ENCODE measurements around the gene ETV7. TPM values are rescaled to one million over a fixed set of nuclear protein-coding genes. Genes with fewer than 3 reads are reported as not detected.

The ETV7 gene
- total RNA-seq, 4 donors from 2014 or later: 3.3 to 12.1 (median 9.9) TPM

DNA sequence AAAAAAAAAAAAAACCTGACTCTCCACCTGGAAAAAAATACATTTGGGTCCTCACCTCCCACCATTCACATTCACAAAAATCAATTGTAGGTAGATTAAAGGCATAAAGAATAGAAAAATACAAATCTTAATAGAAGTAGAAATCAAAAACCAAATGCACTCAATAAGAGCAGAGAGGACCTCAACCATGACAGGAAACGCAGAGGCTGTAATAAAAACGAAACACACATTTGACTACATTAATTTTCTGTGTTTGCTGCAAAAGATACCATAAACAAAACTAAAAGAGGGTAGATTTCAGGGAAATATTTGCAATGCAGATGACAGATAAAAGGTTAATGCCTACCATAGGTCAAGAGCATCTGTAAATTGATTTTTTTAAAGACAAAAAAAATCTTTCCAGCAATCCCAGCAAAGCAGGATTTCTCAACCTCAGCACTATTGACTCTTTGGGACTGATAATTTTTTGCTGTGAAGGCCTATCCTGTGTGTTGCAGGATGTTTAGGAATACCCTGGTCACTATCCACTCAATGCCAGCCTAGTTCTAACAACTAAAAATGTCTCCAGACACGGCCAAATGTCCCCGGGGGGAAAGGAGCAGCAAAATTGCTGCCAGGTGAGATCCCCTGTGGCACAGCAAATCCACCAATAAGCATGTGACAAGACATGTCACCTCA, 9.1 kb downstream of the ETV7 start:
- DNase-seq: no peak
- Histone ChIP-seq H3K36me3 (no peaks in the 10 kb centered on the region), H3K4me1 (no peaks in the 10 kb centered on the region), H3K27me3 (no peaks in the 10 kb centered on the region), H3K27ac (no peak overlapping the region), H3K9me3 (no peaks in the 10 kb centered on the region), H3K4me3 (no peak overlapping the region)
- TF ChIP-seq, protein P1, sequence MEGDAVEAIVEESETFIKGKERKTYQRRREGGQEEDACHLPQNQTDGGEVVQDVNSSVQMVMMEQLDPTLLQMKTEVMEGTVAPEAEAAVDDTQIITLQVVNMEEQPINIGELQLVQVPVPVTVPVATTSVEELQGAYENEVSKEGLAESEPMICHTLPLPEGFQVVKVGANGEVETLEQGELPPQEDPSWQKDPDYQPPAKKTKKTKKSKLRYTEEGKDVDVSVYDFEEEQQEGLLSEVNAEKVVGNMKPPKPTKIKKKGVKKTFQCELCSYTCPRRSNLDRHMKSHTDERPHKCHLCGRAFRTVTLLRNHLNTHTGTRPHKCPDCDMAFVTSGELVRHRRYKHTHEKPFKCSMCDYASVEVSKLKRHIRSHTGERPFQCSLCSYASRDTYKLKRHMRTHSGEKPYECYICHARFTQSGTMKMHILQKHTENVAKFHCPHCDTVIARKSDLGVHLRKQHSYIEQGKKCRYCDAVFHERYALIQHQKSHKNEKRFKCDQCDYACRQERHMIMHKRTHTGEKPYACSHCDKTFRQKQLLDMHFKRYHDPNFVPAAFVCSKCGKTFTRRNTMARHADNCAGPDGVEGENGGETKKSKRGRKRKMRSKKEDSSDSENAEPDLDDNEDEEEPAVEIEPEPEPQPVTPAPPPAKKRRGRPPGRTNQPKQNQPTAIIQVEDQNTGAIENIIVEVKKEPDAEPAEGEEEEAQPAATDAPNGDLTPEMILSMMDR (IDR thresholded peaks at IDR 0.05): no peak
- TF ChIP-seq POLR2A (IDR thresholded peaks at IDR 0.05): no peak

DNA sequence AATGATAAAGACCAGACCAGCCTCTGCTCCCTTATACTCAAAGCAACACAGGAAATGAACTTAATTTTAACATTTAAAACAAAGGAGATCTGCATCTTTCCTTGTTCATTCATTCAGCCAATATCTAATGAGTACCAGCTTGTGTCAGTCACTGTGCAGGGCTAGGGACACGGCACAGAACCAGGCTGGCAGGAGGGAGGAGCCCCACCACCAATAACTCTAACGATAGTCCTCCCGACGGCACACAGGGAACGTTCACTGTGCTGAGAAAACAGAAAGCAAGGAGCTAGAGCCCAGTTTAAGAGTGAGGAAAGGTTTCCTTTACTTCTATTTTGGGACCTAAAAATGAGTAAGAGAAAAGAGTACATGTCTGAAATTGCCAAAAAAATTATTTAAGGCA, 9.9 kb downstream of the ETV7 start:
- H3K36me3 ChIP-seq: no peaks in the 10 kb centered on the region
- no peak overlapping the region for H3K4me3 ChIP-seq
- no peaks in the 10 kb centered on the region for H3K9me3 ChIP-seq
- DNase-seq: peak in 1 of 3 donors; percentile 23
- H3K27ac ChIP-seq: no peak overlapping the region
- TF ChIP-seq, protein P1 (IDR thresholded peaks at IDR 0.05): no peak
- TF ChIP-seq POLR2A (IDR thresholded peaks at IDR 0.05): no peak
- no peaks in the 10 kb centered on the region for H3K27me3 ChIP-seq
- no peaks in the 10 kb centered on the region for H3K4me1 ChIP-seq

DNA sequence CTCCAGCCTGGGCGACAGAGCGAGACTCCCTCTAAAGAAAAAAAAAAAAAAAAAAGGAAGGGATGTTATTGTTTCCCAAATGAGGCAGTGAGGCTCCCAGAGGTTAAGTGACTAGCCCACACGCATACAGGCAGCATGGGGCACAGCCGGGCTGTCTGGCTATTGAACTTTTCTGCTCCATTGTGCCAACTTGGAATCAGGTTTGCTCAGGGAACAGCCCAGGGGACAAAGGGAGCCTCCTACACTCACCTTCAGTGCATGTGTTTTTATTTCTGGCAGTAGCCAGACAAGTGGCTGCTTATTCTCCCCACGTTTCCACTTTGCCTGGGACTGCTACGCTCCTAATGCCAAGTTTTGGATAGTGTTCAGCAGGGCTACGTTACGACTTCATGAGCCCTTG, 10.7 kb downstream of the ETV7 start:
- Histone ChIP-seq H3K9me3 (no peaks in the 10 kb centered on the region), H3K36me3 (no peaks in the 10 kb centered on the region), H3K4me3 (no peak overlapping the region), H3K27ac (no peak overlapping the region), H3K27me3 (no peaks in the 10 kb centered on the region), H3K4me1 (no peaks in the 10 kb centered on the region)
- TF ChIP-seq, protein P1 (IDR thresholded peaks at IDR 0.05): no peak
- TF ChIP-seq POLR2A (IDR thresholded peaks at IDR 0.05): no peak
- DNase-seq: no peak

DNA sequence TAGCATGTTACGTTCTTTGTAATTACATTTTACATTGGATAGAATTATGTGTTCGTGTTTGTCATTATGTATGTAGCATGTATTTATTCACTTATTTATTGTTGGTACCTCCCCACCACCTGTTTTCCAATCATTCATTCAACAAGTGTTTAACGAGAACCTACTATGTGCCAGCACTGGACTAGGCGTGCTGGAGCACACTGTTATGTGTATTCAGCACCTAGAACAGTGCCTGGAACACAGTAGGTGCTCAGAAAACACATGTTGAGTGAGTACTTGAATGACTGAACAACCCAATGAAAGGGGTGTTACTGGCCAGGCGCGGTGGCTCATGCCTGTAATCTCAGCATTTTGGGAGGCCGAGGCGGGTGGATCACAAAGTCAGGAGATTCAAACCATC, 11.3 kb downstream of the ETV7 start:
- Histone ChIP-seq H3K4me3 (no peak overlapping the region), H3K27ac (no peak overlapping the region), H3K4me1 (no peaks in the 10 kb centered on the region), H3K36me3 (no peaks in the 10 kb centered on the region), H3K9me3 (no peaks in the 10 kb centered on the region), H3K27me3 (no peaks in the 10 kb centered on the region)
- DNase-seq: no peak
- TF ChIP-seq, protein P1 (IDR thresholded peaks at IDR 0.05): no peak
- no peak for TF ChIP-seq POLR2A (IDR thresholded peaks at IDR 0.05)

DNA sequence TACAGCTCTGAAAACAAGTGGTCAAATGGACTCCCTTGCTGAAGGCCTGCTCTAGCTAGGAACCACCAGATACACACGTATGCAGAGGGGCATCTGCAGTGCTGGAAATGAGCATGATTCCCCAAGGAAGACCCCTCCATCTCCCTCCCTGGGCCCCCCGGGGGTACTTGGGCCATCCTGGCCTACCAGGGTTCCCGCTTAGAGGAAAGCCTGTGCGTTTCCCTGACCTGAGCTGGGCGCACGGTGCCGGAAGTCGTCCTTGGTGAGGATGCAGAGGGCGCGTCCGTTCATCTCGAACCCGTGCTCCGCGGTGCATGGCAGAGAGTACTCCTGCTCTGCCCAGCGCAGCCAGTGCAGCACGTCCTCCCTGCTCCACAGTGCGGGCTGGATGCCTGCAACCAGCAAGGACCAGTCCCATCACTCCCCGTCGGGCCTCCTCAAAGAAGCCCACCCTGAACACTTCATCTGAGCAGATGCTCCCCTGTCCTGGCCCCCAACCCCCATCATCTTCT, 11.8 kb downstream of the ETV7 start:
- Histone ChIP-seq H3K36me3 (no peaks in the 10 kb centered on the region), H3K27ac (no peak overlapping the region), H3K9me3 (no peaks in the 10 kb centered on the region), H3K4me1 (no peaks in the 10 kb centered on the region), H3K27me3 (no peaks in the 10 kb centered on the region), H3K4me3 (no peak overlapping the region)
- TF ChIP-seq, protein P1 (IDR thresholded peaks at IDR 0.05): no peak
- no peak for TF ChIP-seq POLR2A (IDR thresholded peaks at IDR 0.05)
- no peak for DNase-seq
